Forelimb muscle (tissue), 1 donor: Measurements from ENCODE around the gene KLHL3. TPM values are rescaled to one million over a fixed set of nuclear protein-coding genes. Genes with fewer than 3 reads are reported as not detected.

Experiments
- DNase-seq: peaks from one replicate; pipeline ENCODE4 v3.0.0-alpha.2; 2013; ENCODE audit warnings: low read depth
- polyA plus RNA-seq: library from polyadenylated mRNA; unstranded; fragments of 120-200 nt; gene quantifications from one replicate; pipeline ENCODE4 v1.2.1, GENCODE V29; 2013; ENCODE audit not compliant: insufficient read length

The KLHL3 gene
- polyA plus RNA-seq, 1 donor = 4.4 TPM

DNA sequence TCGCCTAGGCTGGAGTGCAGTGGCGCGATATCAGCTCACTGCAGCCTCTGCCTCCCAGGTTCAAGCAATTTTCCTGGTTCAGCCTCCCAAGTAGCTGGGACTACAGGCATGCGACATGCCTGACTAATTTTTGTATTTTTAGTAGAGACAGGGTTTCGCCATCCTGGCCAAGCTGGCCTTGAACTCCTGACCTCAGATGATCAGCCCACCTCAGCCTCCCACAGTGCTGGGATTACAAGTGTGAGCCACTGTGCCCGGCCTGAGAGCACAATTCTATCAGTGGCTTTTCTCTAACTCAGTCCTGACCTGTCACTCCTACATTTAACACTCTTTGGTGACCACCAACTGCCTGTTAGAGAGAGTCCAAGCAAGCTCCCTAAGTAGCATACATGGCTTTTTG is 154.1 kb downstream of the KLHL3 start:
- DNase-seq = no peak

DNA sequence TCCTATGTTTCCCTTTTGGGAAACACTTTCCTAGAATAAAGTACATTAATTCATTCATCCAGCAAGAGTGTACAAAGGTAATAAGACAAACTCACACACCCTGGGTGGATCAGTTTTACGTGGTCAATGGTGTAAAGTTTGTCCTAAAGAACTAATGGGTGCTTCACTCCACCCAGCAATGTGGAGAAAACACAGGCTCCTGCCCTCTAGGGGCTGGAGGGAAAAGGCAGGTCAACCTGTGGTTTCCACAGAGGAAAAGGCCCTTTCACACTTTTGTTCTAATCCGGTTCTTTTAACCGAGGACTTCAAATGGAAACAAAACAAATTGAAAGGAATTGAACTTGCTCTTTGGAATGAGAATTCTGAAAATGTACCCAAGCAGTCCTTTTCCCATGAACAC is 155.9 kb downstream of the KLHL3 start:
- no peak for DNase-seq

DNA sequence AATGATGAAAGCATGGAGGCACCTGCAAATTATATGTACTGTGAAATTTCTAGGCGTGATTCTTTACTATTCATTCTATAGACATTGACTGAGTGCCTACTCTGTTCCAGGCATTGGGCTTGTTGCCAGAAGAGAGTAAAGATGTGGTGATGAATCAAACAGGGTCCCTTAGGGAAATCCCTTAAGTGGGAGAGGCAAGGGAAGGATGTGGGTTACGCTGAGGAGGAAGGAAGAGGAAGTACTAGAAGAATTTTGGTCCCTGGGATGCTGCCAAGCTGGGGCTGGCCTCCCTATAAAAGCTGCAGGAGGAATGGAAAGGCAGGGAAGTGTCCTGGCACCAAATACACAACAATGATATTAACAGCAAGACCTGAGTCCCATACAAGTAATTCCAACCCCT is 160.0 kb downstream of the KLHL3 start:
- no peak for DNase-seq

DNA sequence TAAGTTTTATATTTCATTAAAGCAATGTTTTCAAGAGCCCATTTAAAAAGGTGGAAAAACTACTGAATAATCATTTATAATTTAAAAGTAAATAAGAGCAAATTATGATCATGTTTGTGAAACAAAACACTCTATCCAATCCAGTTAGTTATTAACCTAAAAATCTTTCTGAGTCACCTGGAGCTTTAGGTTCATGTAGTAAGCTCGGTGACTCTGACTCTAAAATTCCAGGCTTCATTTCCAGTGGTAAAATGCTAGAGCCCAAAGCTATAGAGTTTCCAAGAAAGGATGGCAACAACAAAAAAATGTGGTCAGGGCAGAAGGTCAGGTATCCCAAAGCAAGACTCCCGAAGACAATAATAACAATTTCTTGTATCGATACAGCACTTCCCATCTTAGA is 160.7 kb downstream of the KLHL3 start:
- DNase-seq = no peak

DNA sequence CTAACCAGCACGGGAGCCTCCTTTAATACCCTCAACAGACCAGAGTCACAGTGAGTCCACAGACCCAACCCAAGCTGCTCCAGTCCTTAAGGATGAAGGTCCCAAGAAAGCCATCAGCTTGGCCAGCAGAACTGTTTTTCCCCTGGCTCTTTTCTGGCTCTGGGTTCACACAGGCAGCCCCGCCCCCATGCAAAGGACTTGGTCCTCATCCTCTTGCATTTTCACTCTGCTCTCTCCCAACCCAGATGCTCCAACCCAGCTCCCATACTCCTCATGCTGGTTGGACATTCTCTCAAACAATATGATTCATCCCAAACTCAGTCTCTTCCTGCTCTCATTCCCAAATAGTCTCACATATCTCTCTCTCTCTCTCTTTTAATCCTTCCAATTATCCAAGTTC is 162.5 kb downstream of the KLHL3 start:
- DNase-seq = no peak

DNA sequence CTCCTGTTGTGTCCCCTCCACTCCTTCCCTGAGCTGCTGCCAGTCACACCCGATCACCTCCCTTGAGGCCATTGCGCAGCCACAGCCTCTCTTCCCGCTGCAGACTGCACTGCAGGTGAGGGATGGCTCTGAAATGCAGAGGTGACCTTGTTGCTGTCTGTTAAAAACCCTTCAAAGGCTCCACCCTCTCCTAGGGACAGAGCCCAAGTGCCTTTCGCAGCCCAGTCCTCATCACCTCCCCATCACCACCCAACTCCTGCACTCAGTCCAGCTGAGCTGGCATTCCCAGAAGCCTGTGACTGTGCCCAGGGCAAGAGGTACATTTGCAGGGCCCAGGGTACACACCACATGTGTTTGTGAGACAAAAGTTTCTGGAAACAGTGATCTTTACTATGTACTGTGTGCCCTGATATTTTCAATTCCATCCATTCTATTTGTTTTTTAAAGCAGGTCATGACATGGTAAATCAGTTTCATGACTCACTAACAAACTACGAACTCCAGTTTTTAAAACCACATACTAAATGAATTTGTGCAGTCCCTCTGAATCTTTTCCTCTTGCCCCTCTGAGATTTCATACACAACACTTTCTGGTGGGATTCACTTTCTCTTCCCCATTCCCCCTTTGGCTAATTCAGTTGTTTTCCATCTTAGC is 163.7 kb downstream of the KLHL3 start:
- DNase-seq = no peak

DNA sequence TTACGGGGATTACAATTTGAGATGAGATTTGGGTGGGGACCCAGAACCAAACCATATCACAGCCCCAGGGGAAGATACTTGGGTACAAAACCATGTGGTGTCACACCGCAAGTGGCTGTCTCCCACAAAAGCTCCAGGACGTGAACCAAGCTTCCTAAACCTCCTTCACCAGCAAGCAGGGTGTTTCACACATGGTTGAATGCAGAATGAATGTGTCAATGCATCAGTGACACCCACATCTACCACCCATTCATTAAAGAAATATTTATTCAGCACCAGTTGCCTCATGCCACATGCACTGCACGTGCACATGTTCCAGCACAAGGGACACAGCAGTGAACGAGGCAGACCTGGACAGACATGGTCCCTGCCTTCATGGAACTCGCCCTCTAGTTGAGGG is 165.8 kb downstream of the KLHL3 start:
- DNase-seq = no peak

Other genes with a start within 250 kb of the KLHL3 start
- gene SPOCK1, start 236.8 kb downstream of the KLHL3 start, polyA plus RNA-seq = 3.4 TPM
- gene HNRNPA0, start 18.3 kb upstream of the KLHL3 start, polyA plus RNA-seq = 29.5 TPM
- 327 TPM for gene MYOT, start 131.8 kb upstream of the KLHL3 start, polyA plus RNA-seq
- gene PKD2L2, start 153.4 kb upstream of the KLHL3 start, polyA plus RNA-seq = 0.83 TPM